HepG2 (cell line): ENCODE results near the gene PLEKHN1. TPM values are rescaled to one million over a fixed set of nuclear protein-coding genes. Genes with fewer than 3 reads are reported as not detected.

Experiments
- ADNP ChIP-seq: sonication (generic); formaldehyde crosslinking; IDR thresholded peaks from 2 replicates; pipeline ENCODE4 v1.4.0; 2020; ENCODE audit warnings: missing genetic modification reagents
- FOXC1 ChIP-seq: sonication (generic); formaldehyde crosslinking; IDR thresholded peaks from 2 replicates; pipeline ENCODE4 v1.8.0; 2022; ENCODE audit warnings: mild to moderate bottlenecking, missing genetic modification reagents, borderline replicate concordance
- GABPB1 ChIP-seq: IDR thresholded peaks from 2 replicates; pipeline ENCODE4 v1.6.1; 2016; ENCODE audit warnings: mild to moderate bottlenecking, missing genetic modification reagents, moderate library complexity, missing compliant biosample characterization
- GATAD2A ChIP-seq: IDR thresholded peaks from 2 replicates; pipeline ENCODE4 v1.6.1; 2016
- PAWR ChIP-seq: sonication (generic); formaldehyde crosslinking; IDR thresholded peaks from 2 replicates; pipeline ENCODE4 v1.4.0; 2020; ENCODE audit warnings: missing genetic modification reagents, mild to moderate bottlenecking, borderline replicate concordance
- RAD51 ChIP-seq: fragments of 450-650 bp; IDR thresholded peaks from 2 replicates; pipeline ENCODE4 v1.6.1; 2016; ENCODE audit warnings: borderline replicate concordance
- SP140L ChIP-seq: sonication (generic); formaldehyde crosslinking; IDR thresholded peaks from 2 replicates; pipeline ENCODE4 v1.4.0; 2020; ENCODE audit warnings: missing genetic modification reagents, borderline replicate concordance
- THYN1 ChIP-seq: sonication (generic); formaldehyde crosslinking; IDR thresholded peaks from 2 replicates; pipeline ENCODE4 v1.8.1; 2023; ENCODE audit warnings: low read depth, mild to moderate bottlenecking, moderate library complexity, missing genetic modification reagents, borderline replicate concordance
- ZBTB10 ChIP-seq: sonication (generic); formaldehyde crosslinking; IDR thresholded peaks from 2 replicates; pipeline ENCODE4 v1.4.0; 2020; ENCODE audit warnings: missing genetic modification reagents, borderline replicate concordance
- ZBTB7B ChIP-seq: sonication (generic); formaldehyde crosslinking; IDR thresholded peaks from 2 replicates; pipeline ENCODE4 v1.4.0; 2020; ENCODE audit warnings: missing genetic modification reagents
- ZFP90 ChIP-seq: sonication (generic); formaldehyde crosslinking; IDR thresholded peaks from 2 replicates; pipeline ENCODE4 v1.8.0; 2022; ENCODE audit warnings: missing genetic modification reagents, mild to moderate bottlenecking, inconsistent platforms, borderline replicate concordance
- ZFP91 ChIP-seq: sonication (generic); formaldehyde crosslinking; IDR thresholded peaks from 2 replicates; pipeline ENCODE4 v1.9.0; 2022; ENCODE audit warnings: missing genetic modification reagents, mild to moderate bottlenecking, borderline replicate concordance
- ZKSCAN5 ChIP-seq: sonication (generic); formaldehyde crosslinking; IDR thresholded peaks from 2 replicates; pipeline ENCODE4 v1.5.1; 2020; ENCODE audit warnings: mild to moderate bottlenecking, missing genetic modification reagents
- ZNF333 ChIP-seq: sonication (generic); formaldehyde crosslinking; IDR thresholded peaks from 2 replicates; pipeline ENCODE4 v1.4.0; 2020; ENCODE audit warnings: mild to moderate bottlenecking, missing genetic modification reagents, borderline replicate concordance
- ZNF687 ChIP-seq: sonication (generic); formaldehyde crosslinking; IDR thresholded peaks from 2 replicates; pipeline ENCODE4 v1.5.1; 2020; ENCODE audit warnings: mild to moderate bottlenecking, missing genetic modification reagents, moderate library complexity
- ZNF776 ChIP-seq: sonication (generic); formaldehyde crosslinking; IDR thresholded peaks from 2 replicates; pipeline ENCODE4 v1.4.0; 2020; ENCODE audit warnings: mild to moderate bottlenecking, missing genetic modification reagents
- ZNF784 ChIP-seq: sonication (generic); formaldehyde crosslinking; IDR thresholded peaks from 2 replicates; pipeline ENCODE4 v1.5.1; 2020; ENCODE audit warnings: missing genetic modification reagents, mild to moderate bottlenecking, borderline replicate concordance
- polyA plus RNA-seq, 8 experiments: library from polyadenylated mRNA; depleted of rRNA in 3 of 8; stranded (reverse) in 7 of 8; unstranded in 1 of 8; fragments of >200 nt; fragmentation: Illumina TruSeq in 4 of 8; extraction: Trizol in 4 of 8; gene quantifications; 2 replicates each; pipeline versions ENCODE4 v1.2.1 to v1.2.3, GENCODE V29; 2011 to 2016; ENCODE audit warnings: low read depth in 4 of 8, missing spikeins in 1 of 8, mixed read lengths in 1 of 8; ENCODE audit not compliant: insufficient read depth in 1 of 8
- total RNA-seq, 5 experiments: library from RNA; depleted of rRNA; stranded (reverse); fragments of >200 nt; fragmentation: Illumina TruSeq; extraction: Trizol; gene quantifications; 2 replicates each; pipeline ENCODE4 v1.2.3, GENCODE V29; 2016; ENCODE audit warnings: low read depth in 1 of 5

PLEKHN1 gene
- total and polyA plus RNA-seq, 2 of the 13 experiments (the other 11 are each of a cell fraction or from before 2014, with no cell fraction given), result 0.42 to 0.58 TPM

- TF ChIP-seq ZBTB10 (CRISPR knock-in tag) (0 out of 2 replicates have a peak, but pooled peaks have one; percentile 34), THYN1 (no peak), FOXC1 (no peak), SP140L (CRISPR knock-in tag) (no peak), ZFP90 (0 out of 2 replicates have a peak, but pooled peaks have one; percentile 49), PAWR (CRISPR knock-in tag) (no peak), ZNF687 (CRISPR knock-in tag) (peak; percentile 62; the same call in 1 of the 2 replicates), ZNF784 (CRISPR knock-in tag) (no peak), ZFP91 (CRISPR knock-in tag) (peak; percentile 56; the same call in 1 of the 2 replicates), GABPB1 (CRISPR knock-in tag) (no peak), GATAD2A (CRISPR knock-in tag) (no peak), ZNF333 (CRISPR knock-in tag) (peak; percentile 35; the same call in 1 of the 2 replicates), ADNP (no peak), ZKSCAN5 (CRISPR knock-in tag) (no peak), ZNF776 (no peak), RAD51 (no peak), ZBTB7B (CRISPR knock-in tag) (no peak)
These were observed 47.8 kb downstream of the PLEKHN1 start (continued) for GRCh38 chr1:1013922-1014648.
